IMR-90 (cell line): Measurements from ENCODE around the gene RAB40C. TPM values are rescaled to one million over a fixed set of nuclear protein-coding genes. Genes with fewer than 3 reads are reported as not detected.

Experiments used
- ATAC-seq: fragments of 200-7000 bp; cut with Tn5 transposase; 2 replicates; pipeline ENCODE4 v1.9.1; 2020; ENCODE audit warnings: low read depth, mild to moderate bottlenecking, moderate library complexity
- BruUV-seq: library from RNA; stranded (reverse); fragments of 400-500 nt; replicated peaks from 2 replicates; lab custom pipeline; 2021; lab: Mats Ljungman, UMichigan
- CTCF ChIA-PET: fragments of 300-600 bp; formaldehyde crosslinking; extraction: SDS; loops from one replicate; lab custom pipeline; 2021; ENCODE audit warnings: antibody characterized with exemption; lab: Yijun Ruan, JAX
- POLR2A ChIA-PET: fragments of 300-600 bp; sonication (Branson Sonifier 250); formaldehyde crosslinking; loops from one replicate; lab custom pipeline; 2022; ENCODE audit warnings: antibody characterized with exemption; ENCODE audit not compliant: unreplicated experiment; lab: Charles Lee
- DNase-seq: peaks from one replicate; pipeline ENCODE4 v3.0.0; 2013
- H2AFZ ChIP-seq: replicated peaks from 2 replicates; pipeline ENCODE3; 2013; ENCODE audit warnings: low read length, mild to moderate bottlenecking; ENCODE audit not compliant: poor library complexity
- H2AK5ac ChIP-seq: 2 replicates; pipeline ENCODE4 v1.6.1; 2013; ENCODE audit warnings: low read depth, low read length, inconsistent platforms
- H2AK9ac ChIP-seq: replicated peaks from 2 replicates; pipeline ENCODE3; 2013; ENCODE audit warnings: mild to moderate bottlenecking, low read depth, low read length, moderate library complexity; ENCODE audit not compliant: poor library complexity
- H2BK120ac ChIP-seq: 2 replicates; pipeline ENCODE4 v1.6.1; 2013; ENCODE audit warnings: low read depth, low read length, inconsistent platforms
- H2BK15ac ChIP-seq: 3 replicates; pipeline ENCODE4 v1.6.1; 2013; ENCODE audit warnings: low read depth, low read length, inconsistent platforms
- H2BK20ac ChIP-seq: 2 replicates; pipeline ENCODE4 v1.6.1; 2013; ENCODE audit warnings: low read depth, mild to moderate bottlenecking, inconsistent platforms, low read length, moderate library complexity
- H2BK5ac ChIP-seq: 2 replicates; pipeline ENCODE4 v1.6.1; 2013; ENCODE audit warnings: mild to moderate bottlenecking, low read depth, low read length, inconsistent platforms; ENCODE audit not compliant: poor library complexity, severe bottlenecking
- H3K14ac ChIP-seq: replicated peaks from 2 replicates; pipeline ENCODE4 v1.6.1; 2013; ENCODE audit warnings: low read depth, low read length, inconsistent platforms
- H3K18ac ChIP-seq: 2 replicates; pipeline ENCODE4 v1.6.1; 2013; ENCODE audit warnings: low read depth, low read length, control low read depth
- H3K23ac ChIP-seq: 2 replicates; pipeline ENCODE4 v1.6.1; 2013; ENCODE audit warnings: low read depth, low read length, inconsistent platforms
- H3K27ac ChIP-seq: 2 replicates; pipeline ENCODE4 v1.5.1; 2013; ENCODE audit warnings: mild to moderate bottlenecking, control low read depth, low read length; ENCODE audit not compliant: insufficient read depth
- H3K27me3 ChIP-seq: 2 replicates; pipeline ENCODE4 v1.6.1; 2013; ENCODE audit warnings: low read length; ENCODE audit not compliant: control insufficient read depth, insufficient read depth
- H3K36me3 ChIP-seq: 2 replicates; pipeline ENCODE4 v1.6.1; 2013; ENCODE audit warnings: low read length, mixed read lengths; ENCODE audit not compliant: control insufficient read depth, insufficient read depth
- H3K4ac ChIP-seq: 2 replicates; pipeline ENCODE4 v1.6.1; 2013; ENCODE audit warnings: low read depth, low read length, inconsistent platforms
- H3K4me1 ChIP-seq: 2 replicates; pipeline ENCODE4 v1.6.1; 2013; ENCODE audit warnings: low read length, mixed read lengths; ENCODE audit not compliant: control insufficient read depth, insufficient read depth
- H3K4me2 ChIP-seq: 2 replicates; pipeline ENCODE4 v1.6.1; 2013; ENCODE audit warnings: low read depth, mild to moderate bottlenecking, control low read depth, low read length, moderate library complexity
- H3K4me3 ChIP-seq: 2 replicates; pipeline ENCODE4 v1.5.1; 2013; ENCODE audit warnings: low read depth, mild to moderate bottlenecking, control low read depth, low read length, moderate library complexity; ENCODE audit not compliant: insufficient read depth
- H3K56ac ChIP-seq: 2 replicates; pipeline ENCODE4 v1.6.1; 2013; ENCODE audit warnings: low read length, inconsistent platforms; ENCODE audit not compliant: insufficient read depth; ENCODE audit errors: extremely low read depth
- H3K79me1 ChIP-seq, 2 experiments: 2 replicates each; pipeline ENCODE4 v1.6.1; 2013; ENCODE audit warnings: low read length in 2 of 2, inconsistent platforms in 1 of 2, low read depth in 1 of 2
- H3K9ac ChIP-seq: 2 replicates; pipeline ENCODE4 v1.6.1; 2013; ENCODE audit warnings: low read depth, low read length, control low read depth
- H3K9me1 ChIP-seq: 2 replicates; pipeline ENCODE4 v1.6.1; 2013; ENCODE audit warnings: low read length, inconsistent platforms; ENCODE audit not compliant: insufficient read depth
- H3K9me3 ChIP-seq: 2 replicates; pipeline ENCODE4 v1.6.1; 2013; ENCODE audit warnings: low read length; ENCODE audit not compliant: control insufficient read depth, insufficient read depth
- H4K20me1 ChIP-seq: 2 replicates; pipeline ENCODE4 v1.6.1; 2013; ENCODE audit warnings: low read length, inconsistent platforms; ENCODE audit not compliant: insufficient read depth
- H4K5ac ChIP-seq: 2 replicates; pipeline ENCODE4 v1.6.1; 2013; ENCODE audit warnings: mild to moderate bottlenecking, low read depth, low read length, control low read depth
- H4K8ac ChIP-seq, 2 experiments: 2 replicates each; pipeline ENCODE4 v1.6.1; 2013; ENCODE audit warnings: low read depth in 2 of 2, low read length in 2 of 2, control low read depth in 1 of 2, inconsistent platforms in 1 of 2
- H4K91ac ChIP-seq: 2 replicates; pipeline ENCODE4 v1.6.1; 2013; ENCODE audit warnings: low read depth, low read length, inconsistent platforms; ENCODE audit not compliant: insufficient read depth
- BHLHE40 ChIP-seq: fragments of 150-350 bp; IDR thresholded peaks from 2 replicates; pipeline ENCODE4 v1.6.1; 2016; ENCODE audit warnings: mild to moderate bottlenecking, low read depth, low read length
- CEBPB ChIP-seq: IDR thresholded peaks from 2 replicates; pipeline ENCODE4 v1.6.1; 2012; ENCODE audit warnings: low read depth, low read length, improper control_type of control experiment
- CHD1 ChIP-seq: IDR thresholded peaks from 2 replicates; pipeline ENCODE4 v1.6.1; 2012; ENCODE audit warnings: low read depth, low read length, improper control_type of control experiment
- ELK1 ChIP-seq: fragments of 150-350 bp; IDR thresholded peaks from 2 replicates; pipeline ENCODE4 v1.6.1; 2016; ENCODE audit warnings: low read depth, mild to moderate bottlenecking, low read length, moderate library complexity, borderline replicate concordance
- FOS ChIP-seq: fragments of 150-350 bp; IDR thresholded peaks from 2 replicates; pipeline ENCODE4 v1.6.1; 2016; ENCODE audit warnings: low read depth, low read length
- MAFK ChIP-seq: IDR thresholded peaks from 2 replicates; pipeline ENCODE4 v1.6.1; 2012; ENCODE audit warnings: low read depth, low read length, improper control_type of control experiment
- MAZ ChIP-seq: IDR thresholded peaks from 2 replicates; pipeline ENCODE4 v1.6.1; 2012; ENCODE audit warnings: low read depth, mild to moderate bottlenecking, low read length, improper control_type of control experiment, moderate library complexity, borderline replicate concordance
- NFE2L2 ChIP-seq: fragments of 150-350 bp; IDR thresholded peaks from 2 replicates; pipeline ENCODE4 v1.6.1; 2016; ENCODE audit warnings: low read depth, mild to moderate bottlenecking, low read length
- RAD21 ChIP-seq: IDR thresholded peaks from 2 replicates; pipeline ENCODE4 v1.6.1; 2012; ENCODE audit warnings: low read length, improper control_type of control experiment
- RCOR1 ChIP-seq: IDR thresholded peaks from 2 replicates; pipeline ENCODE4 v1.6.1; 2012; ENCODE audit warnings: mild to moderate bottlenecking, low read length, improper control_type of control experiment; ENCODE audit not compliant: insufficient replicate concordance
- RFX5 ChIP-seq: IDR thresholded peaks from 2 replicates; pipeline ENCODE4 v1.8.0; 2012; ENCODE audit warnings: low read depth, mild to moderate bottlenecking, low read length, moderate library complexity
- SMC3 ChIP-seq: fragments of 150-350 bp; IDR thresholded peaks from 2 replicates; pipeline ENCODE4 v1.6.1; 2016; ENCODE audit warnings: low read depth, mild to moderate bottlenecking, antibody characterized with exemption, low read length, moderate library complexity
- WGBS, 2 experiments: methylation state at CpG; one replicate each; pipeline versions ENCODE4 v1.1.5 to v1.1.7; 2013; ENCODE audit warnings: missing lambda C conversion rate in 2 of 2; ENCODE audit not compliant: insufficient read length in 1 of 2; ENCODE audit errors: extremely low coverage in 2 of 2; 5-methylcytosine and 5-hydroxymethylcytosine counted together
- dilution Hi-C: fragments of 300-500 bp; cut with HindIII; formaldehyde crosslinking; loops from one replicate; pipeline ENCODE4 v1.14.3; 2018; ENCODE audit warnings: low sequenced_read_pairs; ENCODE audit not compliant: unreplicated experiment
- in situ Hi-C: fragments of 300-500 bp; cut with MboI; formaldehyde crosslinking; loops from 3 replicates; pipeline ENCODE4 v1.14.3; 2019; ENCODE audit warnings: low sequenced_read_pairs, inconsistent platforms, mixed read lengths
- intact Hi-C: fragments of 100-400 bp; cut with micrococcal nuclease; formaldehyde crosslinking; loops from 2 replicates; pipeline ENCODE4 v1.10.0; 2022
- polyA plus RNA-seq, 3 experiments: library from polyadenylated mRNA; depleted of rRNA; stranded (reverse); fragments of >200 nt; gene quantifications; 2 replicates each; pipeline ENCODE4 v1.2.3, GENCODE V29; 2012; ENCODE audit warnings: low replicate concordance in 1 of 3
- total RNA-seq: library from RNA; depleted of rRNA; stranded (reverse); fragments of >200 nt; gene quantifications from 2 replicates; pipeline ENCODE4 v1.2.3, GENCODE V29; 2012
- TF ChIP-seq, protein P1 (sequence below): fragments of 150-350 bp; IDR thresholded peaks from 2 replicates; pipeline ENCODE4 v1.6.1; 2017; ENCODE audit warnings: mild to moderate bottlenecking, antibody characterized with exemption, low read length, low read depth
- TF ChIP-seq, protein P2 (sequence below): conservative IDR thresholded peaks from 2 replicates; pipeline ENCODE4 v1.5.1; 2012; ENCODE audit warnings: mild to moderate bottlenecking, low read depth, low read length, improper control_type of control experiment

RAB40C gene
- total and polyA plus RNA-seq, 2 of the 4 experiments (the other 2 are of a cell fraction): 6.8 to 13.7 TPM

- Histone ChIP-seq H2BK5ac (no peak overlapping the region), H3K27ac (no peak overlapping the region), H4K20me1 (peaks cover 13% of the 10 kb centered on the region), H3K4me1 (peaks cover 6% of the 10 kb centered on the region), H3K9me1 (peaks cover 6% of the 10 kb centered on the region), H2BK15ac (no peak overlapping the region), H3K9ac (no peak overlapping the region), H2AK9ac (peak overlapping the region; percentile 28), H2BK20ac (no peak overlapping the region), H3K9me3 (no peaks in the 10 kb centered on the region), H3K27me3 (no peaks in the 10 kb centered on the region), H4K5ac (no peak overlapping the region), H3K4ac (no peak overlapping the region), H3K4me2 (no peak overlapping the region), H4K91ac (no peak overlapping the region), H3K23ac (no peak overlapping the region), H3K14ac (no peak overlapping the region), H3K36me3 (peaks cover 23% of the 10 kb centered on the region), H2BK120ac (no peak overlapping the region), H2AFZ (no peak overlapping the region), H2AK5ac (no peak overlapping the region), H3K4me3 (no peak overlapping the region), H3K56ac (no peak overlapping the region), H4K8ac (no peak overlapping the region), H3K79me1 (peaks cover 0 to 23% of the 10 kb centered on the region in 2 experiments; a peak in 1 of 4 replicates), H3K18ac (no peak overlapping the region)
- in situ Hi-C loops: no loop called here
- TF ChIP-seq BHLHE40 (no peak), CHD1 (no peak), SMC3 (no peak), MAFK (no peak), CEBPB (no peak), NFE2L2 (no peak), MAZ (no peak), ELK1 (no peak), RCOR1 (no peak), RAD21 (no peak), FOS (no peak), RFX5 (no peak)
- TF ChIP-seq, protein P1, sequence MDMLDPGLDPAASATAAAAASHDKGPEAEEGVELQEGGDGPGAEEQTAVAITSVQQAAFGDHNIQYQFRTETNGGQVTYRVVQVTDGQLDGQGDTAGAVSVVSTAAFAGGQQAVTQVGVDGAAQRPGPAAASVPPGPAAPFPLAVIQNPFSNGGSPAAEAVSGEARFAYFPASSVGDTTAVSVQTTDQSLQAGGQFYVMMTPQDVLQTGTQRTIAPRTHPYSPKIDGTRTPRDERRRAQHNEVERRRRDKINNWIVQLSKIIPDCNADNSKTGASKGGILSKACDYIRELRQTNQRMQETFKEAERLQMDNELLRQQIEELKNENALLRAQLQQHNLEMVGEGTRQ: no peak
- TF ChIP-seq, protein P2, sequence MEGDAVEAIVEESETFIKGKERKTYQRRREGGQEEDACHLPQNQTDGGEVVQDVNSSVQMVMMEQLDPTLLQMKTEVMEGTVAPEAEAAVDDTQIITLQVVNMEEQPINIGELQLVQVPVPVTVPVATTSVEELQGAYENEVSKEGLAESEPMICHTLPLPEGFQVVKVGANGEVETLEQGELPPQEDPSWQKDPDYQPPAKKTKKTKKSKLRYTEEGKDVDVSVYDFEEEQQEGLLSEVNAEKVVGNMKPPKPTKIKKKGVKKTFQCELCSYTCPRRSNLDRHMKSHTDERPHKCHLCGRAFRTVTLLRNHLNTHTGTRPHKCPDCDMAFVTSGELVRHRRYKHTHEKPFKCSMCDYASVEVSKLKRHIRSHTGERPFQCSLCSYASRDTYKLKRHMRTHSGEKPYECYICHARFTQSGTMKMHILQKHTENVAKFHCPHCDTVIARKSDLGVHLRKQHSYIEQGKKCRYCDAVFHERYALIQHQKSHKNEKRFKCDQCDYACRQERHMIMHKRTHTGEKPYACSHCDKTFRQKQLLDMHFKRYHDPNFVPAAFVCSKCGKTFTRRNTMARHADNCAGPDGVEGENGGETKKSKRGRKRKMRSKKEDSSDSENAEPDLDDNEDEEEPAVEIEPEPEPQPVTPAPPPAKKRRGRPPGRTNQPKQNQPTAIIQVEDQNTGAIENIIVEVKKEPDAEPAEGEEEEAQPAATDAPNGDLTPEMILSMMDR: no peak
- no peak for DNase-seq
- intact Hi-C loops: no loop called here
- ChIA-PET CTCF (no interaction called here), POLR2A (no interaction called here)
- WGBS, 2 experiments: 98% methylated on average over 8 of the region's 13 CpGs; no CpG with 5 or more reads in 1 of the 2 experiments
- no TSS peak for BruUV-seq
- dilution Hi-C loops: no loop called here
- no peak for ATAC-seq
Observed at GRCh38 chr16:666572-666971, 76.7 kb downstream of the RAB40C start.
